GM12878 (cell line): Measurements from ENCODE around the gene PCK2. TPM values are rescaled to one million over a fixed set of nuclear protein-coding genes. Genes with fewer than 3 reads are reported as not detected.

Source experiments
- ATAC-seq: fragments of 200-7000 bp; cut with Tn5 transposase; 3 replicates; pipeline ENCODE4 v1.9.1; 2020; ENCODE audit warnings: mild to moderate bottlenecking, moderate library complexity
- BruUV-seq: library from RNA; stranded (reverse); fragments of 400-500 nt; replicated peaks from 2 replicates; lab custom pipeline; 2021; lab: Mats Ljungman, UMichigan
- CTCF ChIA-PET: fragments of 300-600 bp; sonication (Branson Sonifier 250); formaldehyde crosslinking; extraction: SDS; loops from one replicate; lab custom pipeline; 2021; ENCODE audit warnings: inconsistent platforms; lab: Yijun Ruan, JAX
- POLR2A ChIA-PET: fragments of 350-600 bp; formaldehyde crosslinking; extraction: SDS; loops from one replicate; lab custom pipeline; 2021; ENCODE audit warnings: inconsistent platforms; lab: Charles Lee
- RAD21 ChIA-PET: fragments of 300-600 bp; sonication (Branson Sonifier 250); formaldehyde crosslinking; loops from one replicate; lab custom pipeline; 2023; ENCODE audit warnings: antibody characterized with exemption; ENCODE audit not compliant: unreplicated experiment; lab: Charles Lee
- SMC1A ChIA-PET: fragments of 300-600 bp; sonication (Branson Sonifier 250); formaldehyde crosslinking; loops from one replicate; lab custom pipeline; 2023; ENCODE audit not compliant: unreplicated experiment, uncharacterized antibody; lab: Charles Lee
- DNase-seq: peaks from one replicate; pipeline ENCODE4 v3.0.0-alpha.2; 2011; ENCODE audit warnings: low read depth, low spot score
- FAIRE-seq: peaks from 3 replicates; lab custom pipeline; 2011; peaks lifted over from hg19 to GRCh38; lab: Jason Lieb, UNC
- H2AFZ ChIP-seq: 2 replicates; pipeline ENCODE4 v1.6.0; 2011; ENCODE audit warnings: low read depth, low read length, control low read depth; ENCODE audit not compliant: control insufficient read depth
- H3K27ac ChIP-seq: 2 replicates; pipeline ENCODE4 v1.5.1; 2011; ENCODE audit warnings: control low read depth; ENCODE audit not compliant: control insufficient read depth, insufficient read depth
- H3K27me3 ChIP-seq, 2 experiments: replicated peaks in 1 of 2; 2 replicates each; pipeline versions ENCODE4 v1.6.0 to v1.6.1; 2011; ENCODE audit warnings: low read length in 1 of 2; ENCODE audit not compliant: control insufficient read depth in 2 of 2, insufficient read depth in 2 of 2
- H3K36me3 ChIP-seq, 2 experiments: 2 replicates each; pipeline ENCODE4 v1.5.1; 2011; ENCODE audit warnings: low read length in 1 of 2; ENCODE audit not compliant: control insufficient read depth in 2 of 2, insufficient read depth in 2 of 2
- H3K4me1 ChIP-seq: 2 replicates; pipeline ENCODE4 v1.6.1; 2011; ENCODE audit warnings: mild to moderate bottlenecking, low read length, moderate library complexity, mixed read lengths; ENCODE audit not compliant: control insufficient read depth, insufficient read depth
- H3K4me2 ChIP-seq: 2 replicates; pipeline ENCODE4 v1.6.0; 2011; ENCODE audit warnings: control low read depth; ENCODE audit not compliant: control insufficient read depth, insufficient read depth
- H3K4me3 ChIP-seq: fragments of 200-600 bp; sonication (generic); 2 replicates; pipeline ENCODE4 v1.5.1; 2016
- H3K79me2 ChIP-seq: 2 replicates; pipeline ENCODE4 v1.6.0; 2011; ENCODE audit warnings: low read length; ENCODE audit not compliant: control insufficient read depth, insufficient read depth
- H3K9ac ChIP-seq: 2 replicates; pipeline ENCODE4 v1.8.0; 2011; ENCODE audit warnings: low read length, control low read depth, mixed read lengths; ENCODE audit not compliant: control insufficient read depth, insufficient read depth
- H3K9me3 ChIP-seq: replicated peaks from 3 replicates; pipeline ENCODE4 v1.5.1; 2011; ENCODE audit warnings: mild to moderate bottlenecking, low read length; ENCODE audit not compliant: control insufficient read depth, insufficient read depth
- H4K20me1 ChIP-seq: 2 replicates; pipeline ENCODE4 v1.6.0; 2011; ENCODE audit not compliant: control insufficient read depth, insufficient read depth
- ZNF217 ChIP-seq: fragments of 450-650 bp; IDR thresholded peaks from 2 replicates; pipeline ENCODE4 v1.6.1; 2017; ENCODE audit warnings: antibody characterized with exemption, mild to moderate bottlenecking
- WGBS: methylation state at CpG from one replicate; pipeline ENCODE4 v1.1.6; 2016; ENCODE audit warnings: low lambda C conversion rate; ENCODE audit not compliant: insufficient replicate concordance, insufficient coverage; ENCODE audit errors: missing lambda C conversion rate; 5-methylcytosine and 5-hydroxymethylcytosine counted together
- in situ Hi-C: fragments of 300-500 bp; cut with MboI; formaldehyde crosslinking; loops from 9 replicates; pipeline ENCODE4 v1.14.3; 2018; ENCODE audit warnings: mixed read lengths
- intact Hi-C: fragments of 100-400 bp; cut with micrococcal nuclease; formaldehyde crosslinking; loops from one replicate; pipeline ENCODE4 v1.14.2; 2022; ENCODE audit not compliant: unreplicated experiment
- polyA plus RNA-seq, 11 experiments: library from polyadenylated mRNA; depleted of rRNA in 4 of 11; unstranded in 6 of 11; stranded (reverse) in 5 of 11; fragments of >200 nt; fragmentation: Nextera tagmentation in 4 of 11; fragmentation: Illumina TruSeq in 1 of 11; extraction: Ambion mirVana in 4 of 11; extraction: Trizol in 1 of 11; gene quantifications; 1 replicate in 1 of 11; 2 replicates in 10 of 11; pipeline versions ENCODE4 v1.2.1 to v1.2.3, GENCODE V29; 2011 to 2016; ENCODE audit warnings: inconsistent platforms in 2 of 11, missing spikeins in 2 of 11, low read depth in 1 of 11
- total RNA-seq, 4 experiments: library from RNA; depleted of rRNA in 3 of 4; stranded (reverse); fragments of >200 nt in 3 of 4; fragmentation: Illumina TruSeq in 1 of 4; extraction: Trizol in 1 of 4; gene quantifications; 2 replicates each; pipeline versions ENCODE4 v1.2.1 to v1.2.3, GENCODE V29; 2013 to 2021
- TF ChIP-seq, protein P1 (sequence below): fragments of 450-650 bp; conservative IDR thresholded peaks from 2 replicates; pipeline ENCODE4 v1.6.1; 2017; ENCODE audit warnings: mild to moderate bottlenecking, moderate library complexity

PCK2 gene
- total and polyA plus RNA-seq, 10 of the 15 experiments (the other 5 are each of a cell fraction or from before 2014, with no cell fraction given): 6.6 to 110 (median 44.6) TPM

DNA sequence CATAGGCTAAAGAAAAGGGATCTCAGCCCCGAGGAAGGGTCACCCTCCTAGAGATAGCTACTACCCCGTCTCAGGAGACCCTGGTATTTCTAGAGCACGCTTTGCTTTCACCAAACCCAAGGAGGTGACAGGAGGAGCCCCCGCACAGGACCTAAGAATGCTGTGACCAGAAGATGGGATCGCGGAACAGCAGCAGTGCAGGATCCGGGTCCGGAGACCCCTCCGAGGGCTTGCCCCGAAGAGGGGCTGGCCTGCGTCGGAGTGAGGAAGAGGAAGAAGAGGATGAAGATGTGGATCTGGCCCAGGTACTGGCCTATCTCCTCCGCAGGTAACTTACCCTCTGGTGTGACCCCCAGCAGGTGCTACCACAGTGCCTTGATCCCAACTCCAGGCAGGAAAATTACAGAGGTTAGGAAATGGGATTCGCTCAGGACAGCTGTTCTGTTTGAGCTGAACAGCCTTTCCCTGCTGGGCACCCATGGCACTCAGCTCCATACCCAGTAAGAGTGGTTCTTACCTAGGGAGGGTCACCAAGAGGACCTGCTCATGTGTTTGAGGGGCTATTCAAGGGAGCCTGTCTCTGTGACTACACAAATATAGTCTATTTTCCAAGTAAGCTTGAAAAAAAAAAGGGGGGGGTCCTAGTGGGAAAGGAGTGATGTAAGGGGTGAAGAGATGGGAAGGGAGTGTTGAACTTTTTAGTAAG, 21.5 kb downstream of the PCK2 start:
- no peak for ATAC-seq
- TSS peak; percentile 76 for BruUV-seq
- no peak for DNase-seq
- Histone ChIP-seq H3K9me3 (no peaks in the 10 kb centered on the region), H3K9ac (peak overlapping the region; percentile 82), H3K79me2 (peaks cover 24% of the 10 kb centered on the region), H3K27me3 (no peaks in the 10 kb centered on the region), H2AFZ (peak overlapping the region; percentile 82), H3K4me1 (peaks cover 5% of the 10 kb centered on the region), H3K36me3 (peaks cover 7 to 23% of the 10 kb centered on the region in 2 experiments), H3K4me2 (peak overlapping the region; percentile 92), H3K27ac (peak overlapping the region; percentile 94), H3K4me3 (peak overlapping the region; percentile 96), H4K20me1 (no peaks in the 10 kb centered on the region)
- TF ChIP-seq, protein P1, sequence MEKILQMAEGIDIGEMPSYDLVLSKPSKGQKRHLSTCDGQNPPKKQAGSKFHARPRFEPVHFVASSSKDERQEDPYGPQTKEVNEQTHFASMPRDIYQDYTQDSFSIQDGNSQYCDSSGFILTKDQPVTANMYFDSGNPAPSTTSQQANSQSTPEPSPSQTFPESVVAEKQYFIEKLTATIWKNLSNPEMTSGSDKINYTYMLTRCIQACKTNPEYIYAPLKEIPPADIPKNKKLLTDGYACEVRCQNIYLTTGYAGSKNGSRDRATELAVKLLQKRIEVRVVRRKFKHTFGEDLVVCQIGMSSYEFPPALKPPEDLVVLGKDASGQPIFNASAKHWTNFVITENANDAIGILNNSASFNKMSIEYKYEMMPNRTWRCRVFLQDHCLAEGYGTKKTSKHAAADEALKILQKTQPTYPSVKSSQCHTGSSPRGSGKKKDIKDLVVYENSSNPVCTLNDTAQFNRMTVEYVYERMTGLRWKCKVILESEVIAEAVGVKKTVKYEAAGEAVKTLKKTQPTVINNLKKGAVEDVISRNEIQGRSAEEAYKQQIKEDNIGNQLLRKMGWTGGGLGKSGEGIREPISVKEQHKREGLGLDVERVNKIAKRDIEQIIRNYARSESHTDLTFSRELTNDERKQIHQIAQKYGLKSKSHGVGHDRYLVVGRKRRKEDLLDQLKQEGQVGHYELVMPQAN: peak; percentile 26; the same call in 1 of the 2 replicates
- no peak for TF ChIP-seq ZNF217
- CTCF ChIA-PET: interaction anchor here (0.7 to 5.9 kb wide), 18 partner anchors 8 to 1021 kb away, joined by 3 to 39 read pairs (median 7); partner anchors contain the start of genes ACIN1, CIDEB, EMC9 and IRF9
- POLR2A ChIA-PET: interaction anchor here (0.7 to 17.1 kb wide), 15 partner anchors 10 to 315 kb away, joined by 3 to 276 read pairs (median 7); partner anchors contain the start of genes CARMIL3, CHMP4A, EMC9 and FITM1
- no peak for FAIRE-seq
- WGBS: 0% methylated on average over 14 of the region's 14 CpGs
- in situ Hi-C loops (loop anchor here (25.0 kb wide), 1 partner anchor 803 kb away; the partner anchor contains the start of genes BCL2L2, PABPN1 and PPP1R3E), intact Hi-C loops (loop anchor here (2.0 kb wide), 1 partner anchor 55 kb away; no protein-coding TSS in a partner anchor)
- RAD21 ChIA-PET: interaction anchor here (1.1 to 5.8 kb wide), 17 partner anchors 9 to 158 kb away, joined by 3 to 69 read pairs (median 9); partner anchors contain the start of genes CARMIL3, EMC9, IPO4 and IRF9
- SMC1A ChIA-PET: interaction anchor here (0.9 to 7.7 kb wide), 15 partner anchors 10 to 182 kb away, joined by 3 to 70 read pairs (median 7); partner anchors contain the start of genes CHMP4A, IPO4, IRF9 and PCK2
